Peyer's patch (tissue), 4 donors: ENCODE results near the gene PGPEP1.

ENCODE experiments used
- CTCF ChIP-seq, 6 experiments: fragments of 450-650 bp in 4 of 6; fragments of 200-600 bp in 2 of 6; sonication (generic) in 1 of 6; IDR thresholded peaks; one replicate each; pipeline ENCODE4 v1.5.1; 2017 to 2019; ENCODE audit warnings: antibody characterized with exemption in 6 of 6, mild to moderate bottlenecking in 3 of 6, moderate library complexity in 1 of 6
- POLR2A ChIP-seq, 2 donors: fragments of 450-650 bp; IDR thresholded peaks; one replicate each; pipeline ENCODE4 v1.5.1; 2017; ENCODE audit warnings: antibody characterized with exemption in 2 of 2, mild to moderate bottlenecking in 2 of 2, moderate library complexity in 2 of 2

GRCh38 chr19:18333680-18334079 lies 6.7 kb upstream of the PGPEP1 start:
- TF ChIP-seq CTCF (IDR thresholded peaks at IDR 0.05) (no peak), POLR2A (IDR thresholded peaks at IDR 0.05) (no peak)
